Gastrocnemius medialis (tissue), 4 donors: Measurements from ENCODE around the gene ARID1B.

Source experiments
- CTCF ChIP-seq, 5 experiments: fragments of 450-650 bp in 3 of 5; fragments of 200-600 bp in 2 of 5; sonication (generic) in 2 of 5; IDR thresholded peaks in 4 of 5; conservative IDR thresholded peaks in 1 of 5; 1 replicate in 4 of 5; 2 replicates in 1 of 5; pipeline ENCODE4 v1.5.1; 2016 to 2019; ENCODE audit warnings: antibody characterized with exemption in 5 of 5, mild to moderate bottlenecking in 3 of 5, moderate library complexity in 3 of 5
- POLR2A ChIP-seq, 2 donors: fragments of 450-650 bp; IDR thresholded peaks; one replicate each; pipeline ENCODE4 v1.6.1; 2017; ENCODE audit warnings: antibody characterized with exemption in 2 of 2, mild to moderate bottlenecking in 2 of 2, moderate library complexity in 2 of 2

GRCh38 chr6:157248264-157248663 lies 471.1 kb downstream of the ARID1B start:
- TF ChIP-seq CTCF (IDR thresholded peaks at IDR 0.05 in 4 of 5, conservative IDR thresholded peaks at IDR 0.05 in 1 of 5) (no peak), POLR2A (IDR thresholded peaks at IDR 0.05) (no peak)
